Measurements from ENCODE around the gene GRAMD1A. TPM values are rescaled to one million over a fixed set of nuclear protein-coding genes. Genes with fewer than 3 reads are reported as not detected.

GRAMD1A gene
- total and polyA plus RNA-seq, 9 of the 15 experiments (the other 6 are each of a cell fraction or from before 2014, with no cell fraction given), result 1.4 to 63.8 (median 38.5) TPM

GRCh38 chr19:34953092-34953491, 47.0 kb upstream of the GRAMD1A start (continued):
- TF ChIP-seq HDAC1 (IDR thresholded peaks at IDR 0.05) (no peak), TOE1 (IDR thresholded peaks at IDR 0.05; ENCODE audit: borderline replicate concordance) (no peak), TOE1 (CRISPR knock-in tag; IDR thresholded peaks at IDR 0.05; ENCODE audit: borderline replicate concordance, low read depth) (no peak), ATF1 (CRISPR knock-in tag; IDR thresholded peaks at IDR 0.05) (no peak), ATF1 (tag; IDR thresholded peaks at IDR 0.05) (no peak), ZNF124 (CRISPR knock-in tag; IDR thresholded peaks at IDR 0.05) (no peak), ZNF175 (CRISPR knock-in tag; IDR thresholded peaks at IDR 0.05; ENCODE audit: low read depth) (peak; percentile 92), ZNF174 (CRISPR knock-in tag; IDR thresholded peaks at IDR 0.05) (no peak), RAD51 (IDR thresholded peaks at IDR 0.05; ENCODE audit: borderline replicate concordance, low read depth) (no peak), SOX6 (IDR thresholded peaks at IDR 0.05) (no peak), ARID3A (IDR thresholded peaks at IDR 0.05; ENCODE audit: borderline replicate concordance, low read depth, low read length) (no peak), CTCFL (IDR thresholded peaks at IDR 0.05; ENCODE audit: borderline replicate concordance, insufficient read depth, low read depth, low read length, poor library complexity, severe bottlenecking) (no peak), PYGO2 (tag; IDR thresholded peaks at IDR 0.05) (no peak), ZC3H8 (IDR thresholded peaks at IDR 0.05) (no peak), ATF4 (CRISPR knock-in tag; IDR thresholded peaks at IDR 0.05) (no peak), TEAD4 (IDR thresholded peaks at IDR 0.05; ENCODE audit: low read length) (no peak), TEAD4 (CRISPR knock-in tag; IDR thresholded peaks at IDR 0.05; ENCODE audit: borderline replicate concordance) (no peak), CBX5 (IDR thresholded peaks at IDR 0.05; ENCODE audit: borderline replicate concordance, low read depth) (0 out of 2 replicates have a peak, but pooled peaks have one; percentile 31), CLOCK (CRISPR knock-in tag; IDR thresholded peaks at IDR 0.05; ENCODE audit: borderline replicate concordance) (no peak), E2F6 (IDR thresholded peaks at IDR 0.05; ENCODE audit: borderline replicate concordance in 1 of 2, extremely low read depth in 1 of 2, insufficient read depth in 1 of 2, insufficient read length in 1 of 2, low read depth in 1 of 2, low read length in 1 of 2, poor library complexity in 1 of 2, severe bottlenecking in 1 of 2) (no peak)
